NCI-H1417 treated with DMSO at 0.1 percent for 48 hours (cell line): ENCODE results near the gene CROCC2.

Experiments used
- DNase-seq: peaks from one replicate; lab custom pipeline; 2025; lab: John Stamatoyannopoulos, UW

The CROCC2 gene

GRCh38 chr2:240921311-240921994 is 15.3 kb downstream of the CROCC2 start:
- no peak for DNase-seq

GRCh38 chr2:240921995-240922244 is 15.8 kb downstream of the CROCC2 start:
- DNase-seq = no peak

- DNase-seq = no peak
Observed at GRCh38 chr2:240922245-240922981, 16.3 kb downstream of the CROCC2 start.

- no peak for DNase-seq
Observed at GRCh38 chr2:240922982-240923537, 16.9 kb downstream of the CROCC2 start.

GRCh38 chr2:240925191-240925567 is 19.0 kb downstream of the CROCC2 start:
- no peak for DNase-seq

GRCh38 chr2:240925568-240926515 is 19.7 kb downstream of the CROCC2 start:
- DNase-seq = no peak

GRCh38 chr2:240926516-240927389 is 20.6 kb downstream of the CROCC2 start:
- DNase-seq = no peak

GRCh38 chr2:240927390-240927781 is 21.2 kb downstream of the CROCC2 start:
- DNase-seq = no peak

- no peak for DNase-seq
Observed at GRCh38 chr2:240928476-240929363, 22.6 kb downstream of the CROCC2 start.

- no peak for DNase-seq
Observed at GRCh38 chr2:240929364-240930095, 23.4 kb downstream of the CROCC2 start.

- no peak for DNase-seq
Observed at GRCh38 chr2:240930096-240930630, 24.0 kb downstream of the CROCC2 start.

- no peak for DNase-seq
Observed at GRCh38 chr2:240930631-240931318, 24.6 kb downstream of the CROCC2 start.

GRCh38 chr2:240931319-240931949 is 25.3 kb downstream of the CROCC2 start:
- no peak for DNase-seq

- no peak for DNase-seq
Observed at GRCh38 chr2:240932001-240932723, 26.0 kb downstream of the CROCC2 start.

GRCh38 chr2:240932724-240933047 is 26.6 kb downstream of the CROCC2 start:
- no peak for DNase-seq

GRCh38 chr2:240933048-240933965 is 27.2 kb downstream of the CROCC2 start:
- no peak for DNase-seq
